ENCODE data around the gene COL4A2.
"Not testable (repeated sequence)": the region's sequence is repeated elsewhere in the genome, so short reads cannot be mapped to it uniquely, and the experiment has no call there.

The COL4A2 gene

DNA sequence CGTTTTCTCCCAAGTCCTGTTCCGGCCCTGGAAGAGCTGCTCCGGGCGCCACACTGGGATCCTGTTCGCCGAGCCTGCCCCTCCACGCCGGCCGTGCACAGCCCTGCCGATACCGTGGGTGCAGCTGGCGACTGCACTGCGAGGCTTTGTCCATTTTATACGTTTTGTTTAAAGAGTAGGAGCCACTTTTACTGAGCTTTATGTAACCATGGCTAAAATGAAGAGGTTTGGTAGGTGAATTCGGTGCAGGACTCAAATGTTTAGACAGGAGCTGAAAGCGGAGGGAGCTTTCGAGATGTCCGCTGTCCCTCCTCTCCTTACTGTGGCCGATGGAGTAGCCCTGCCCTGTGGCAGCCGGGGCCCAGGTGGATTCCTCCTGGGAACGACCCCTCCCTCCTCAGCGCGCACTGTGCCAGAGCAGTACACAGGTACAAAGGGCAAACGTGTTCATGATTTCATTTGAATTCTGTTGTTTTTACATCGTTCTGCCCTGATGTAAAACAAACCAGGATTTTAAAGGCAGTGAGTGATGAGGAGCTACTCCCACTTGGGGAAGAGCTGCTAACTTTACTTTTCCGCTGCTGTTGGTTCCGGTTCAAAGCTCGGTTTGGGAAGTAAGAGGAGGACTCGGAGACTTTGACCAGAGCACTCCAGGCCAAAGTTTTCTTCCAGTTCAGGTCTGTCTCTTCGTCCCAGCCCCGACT is 1.7 kb downstream of the COL4A2 start:
- no peak for DNase-seq

DNA sequence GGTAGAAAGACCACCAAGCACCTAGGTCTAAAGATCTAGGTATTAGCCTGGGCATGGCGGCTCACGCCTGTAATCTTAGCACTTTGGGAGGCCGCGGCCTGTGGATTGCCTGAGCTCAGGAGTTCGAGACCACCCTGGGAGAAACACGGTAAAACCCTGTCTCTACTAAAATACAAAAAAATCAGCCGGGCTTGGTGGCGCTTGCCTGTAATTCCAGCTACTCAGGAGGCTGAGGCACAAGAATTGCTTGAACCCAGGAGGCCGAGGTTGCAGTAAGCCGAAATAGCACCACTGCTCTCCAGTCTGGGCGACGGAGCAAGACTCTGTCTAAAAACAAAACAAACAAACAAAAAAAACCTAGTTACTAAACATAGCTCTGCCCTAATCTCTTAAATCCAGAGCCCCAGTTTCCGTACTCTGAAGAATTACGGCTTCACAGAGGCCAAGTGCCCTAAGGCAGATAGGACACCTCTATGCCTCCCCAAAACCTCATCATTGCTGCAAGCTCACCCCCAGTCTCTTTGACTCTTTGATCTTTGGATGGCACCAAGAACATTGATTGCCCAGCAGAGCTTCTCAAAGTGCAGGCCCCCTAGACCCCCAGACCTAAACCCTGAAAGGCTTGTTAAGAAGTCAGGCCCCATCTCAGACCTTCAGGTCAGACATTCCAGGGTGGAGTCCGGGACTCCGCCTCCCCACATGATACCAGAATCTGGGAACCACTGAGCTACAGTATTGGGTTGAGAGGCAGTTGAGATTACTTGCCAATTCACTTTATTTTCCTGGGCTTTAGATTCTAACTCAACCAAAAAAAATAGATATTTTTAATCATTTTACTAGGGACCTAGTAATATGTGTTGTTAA is 2.8 kb downstream of the COL4A2 start:
- no peak for DNase-seq

DNA sequence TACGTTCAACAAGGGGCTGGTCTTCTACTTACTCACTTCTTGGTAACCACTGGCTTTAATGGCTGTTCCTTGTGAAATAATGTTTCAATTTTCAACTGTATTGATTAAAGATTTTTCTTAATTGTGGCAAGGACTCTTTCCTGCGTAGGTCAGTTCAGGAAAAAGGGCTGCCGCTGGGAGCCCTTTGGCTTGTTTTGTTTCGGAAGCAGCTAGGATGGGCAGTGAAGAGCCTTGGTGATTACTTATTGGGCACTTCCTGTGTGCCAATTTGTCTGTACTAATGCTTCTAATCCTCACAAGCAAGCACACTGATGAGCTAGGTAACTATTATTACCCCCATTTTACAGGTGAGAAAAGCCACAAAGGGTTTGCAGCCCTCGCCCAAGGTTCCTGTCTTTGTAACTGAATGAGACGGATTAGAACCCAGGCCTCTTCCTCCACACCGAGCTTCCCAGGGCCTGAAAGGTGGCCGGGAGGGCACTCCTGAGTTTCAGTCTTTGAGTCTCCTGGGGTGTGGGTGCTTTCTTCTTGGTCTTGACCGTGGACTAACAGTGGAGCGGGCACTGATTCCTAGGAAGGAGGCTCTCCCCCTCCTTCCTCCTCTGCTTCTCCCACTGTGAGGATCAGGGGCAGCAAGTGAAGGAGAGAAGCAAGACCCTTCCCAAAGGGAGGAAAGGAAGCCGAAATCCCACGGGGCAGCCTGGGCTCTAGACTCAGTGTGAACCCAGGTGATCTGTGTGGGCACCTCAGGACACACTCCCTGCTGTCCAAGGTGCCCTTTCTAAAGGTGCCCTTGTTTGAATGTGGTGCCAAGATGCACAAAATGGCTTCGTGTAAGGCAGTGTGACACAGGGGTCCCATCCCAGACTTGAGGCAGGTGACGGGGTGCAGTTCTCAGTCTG is 3.7 kb downstream of the COL4A2 start:
- DNase-seq, result no peak

DNA sequence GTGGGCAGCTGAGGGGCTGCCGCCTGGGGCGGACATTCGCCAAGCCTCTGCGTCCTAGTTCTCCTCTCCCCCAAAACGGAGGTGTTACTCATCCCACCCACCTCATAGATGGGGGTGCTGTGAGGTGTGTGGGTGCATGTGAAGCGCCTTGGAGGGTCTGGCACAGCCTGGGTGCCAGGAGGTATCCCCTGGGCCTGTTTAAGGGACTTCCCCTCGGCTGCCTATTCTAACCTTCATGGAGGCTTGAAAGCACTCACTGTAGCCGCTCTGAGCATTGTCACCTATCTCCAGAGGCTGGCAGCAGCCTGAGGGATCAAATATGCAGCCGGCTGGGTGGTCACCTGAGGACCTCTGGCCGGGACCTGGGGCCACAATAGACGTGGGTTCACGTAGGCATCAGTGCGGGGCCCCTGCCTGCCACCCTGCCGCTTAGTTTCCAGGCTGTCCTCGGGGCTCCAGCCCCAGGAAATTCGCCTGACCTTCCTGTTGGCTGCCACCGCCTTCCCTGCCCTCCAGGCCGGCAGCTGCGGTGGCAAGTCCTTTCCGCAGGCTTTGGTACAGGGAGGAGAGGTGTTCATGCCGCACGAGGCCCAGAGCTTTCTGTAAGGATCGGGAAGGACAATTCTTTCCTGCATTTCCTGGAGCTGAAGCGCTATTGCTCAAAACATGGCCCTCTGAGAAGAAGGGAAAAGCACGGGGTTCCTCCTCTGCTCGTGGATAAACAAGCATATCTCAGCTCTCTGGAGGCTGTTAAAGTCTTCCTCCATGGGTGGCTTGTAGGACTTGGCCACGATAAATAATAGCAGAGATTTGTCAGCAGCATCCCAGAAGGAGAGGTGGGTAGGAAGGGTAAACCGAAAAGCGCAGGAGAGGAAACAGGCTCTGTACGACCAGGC is 4.6 kb downstream of the COL4A2 start:
- DNase-seq, result no peak

DNA sequence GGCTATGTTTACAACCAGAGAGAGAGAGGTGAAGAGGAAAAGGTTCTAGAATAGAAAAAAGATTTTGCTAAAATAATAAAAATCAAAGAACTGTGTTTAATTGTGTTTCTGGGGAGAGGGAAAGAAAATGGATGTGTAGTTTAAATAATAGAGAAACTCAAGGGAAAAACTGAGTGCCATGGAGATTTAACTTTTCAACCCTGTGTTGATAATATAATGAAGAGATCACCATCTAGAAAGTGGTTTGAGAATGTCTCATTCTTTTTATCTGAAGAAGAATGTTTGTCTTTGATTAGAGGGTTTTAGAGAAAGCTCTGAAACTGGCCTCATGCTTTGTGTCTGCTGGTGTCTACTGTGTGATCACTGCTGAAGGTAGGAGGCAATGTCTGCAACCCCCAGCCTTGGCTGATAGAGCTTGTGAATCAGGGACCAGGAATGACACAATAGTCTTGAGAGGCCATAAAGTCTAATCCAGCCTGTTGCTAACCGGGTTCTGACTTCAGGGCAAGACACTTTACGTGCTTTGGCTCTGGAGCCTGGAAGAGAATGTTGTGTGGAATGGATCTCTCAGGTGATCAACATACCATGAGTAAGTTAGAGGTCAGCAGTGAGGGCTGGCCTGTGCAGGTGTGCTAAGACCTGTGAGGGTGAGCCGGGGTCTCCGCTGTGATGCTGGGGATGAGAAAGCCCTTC is 5.4 kb downstream of the COL4A2 start:
- DNase-seq, result no peak

DNA sequence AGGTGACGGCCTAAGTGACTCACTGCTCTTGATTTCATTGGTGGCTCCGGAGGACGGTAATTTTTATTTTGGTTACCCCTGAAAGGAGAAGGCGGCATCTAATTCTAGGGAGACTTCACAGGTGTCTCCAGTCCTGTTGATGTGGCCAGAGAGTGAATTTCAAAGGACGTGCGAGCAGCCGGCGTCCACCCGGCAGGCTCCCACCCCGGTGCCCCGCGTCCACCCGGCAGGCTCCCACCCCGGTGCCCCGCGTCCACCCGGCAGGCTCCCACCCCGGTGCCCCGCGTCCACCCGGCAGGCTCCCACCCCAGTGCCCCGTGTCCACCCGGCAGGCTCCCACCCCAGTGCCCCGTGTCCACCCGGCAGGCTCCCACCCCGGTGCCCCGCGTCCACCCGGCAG is 6.2 kb downstream of the COL4A2 start:
- DNase-seq, result not testable (repeated sequence)

DNA sequence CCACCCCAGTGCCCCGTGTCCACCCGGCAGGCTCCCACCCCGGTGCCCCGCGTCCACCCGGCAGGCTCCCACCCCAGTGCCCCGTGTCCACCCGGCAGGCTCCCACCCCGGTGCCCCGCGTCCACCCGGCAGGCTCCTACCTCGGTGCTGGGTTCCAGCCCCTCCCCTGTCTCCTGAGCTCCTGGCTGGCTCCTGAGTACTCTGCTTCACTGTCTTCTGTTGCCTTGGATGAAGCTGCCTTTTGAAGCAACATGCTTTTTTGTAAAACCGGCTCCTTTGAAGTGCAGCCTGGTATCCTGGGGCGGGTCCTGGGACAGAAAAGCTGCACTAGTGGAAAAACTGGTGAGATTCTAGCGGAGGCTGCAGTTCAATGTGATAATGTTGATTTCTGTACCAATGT is 6.6 kb downstream of the COL4A2 start:
- not testable (repeated sequence) for DNase-seq

DNA sequence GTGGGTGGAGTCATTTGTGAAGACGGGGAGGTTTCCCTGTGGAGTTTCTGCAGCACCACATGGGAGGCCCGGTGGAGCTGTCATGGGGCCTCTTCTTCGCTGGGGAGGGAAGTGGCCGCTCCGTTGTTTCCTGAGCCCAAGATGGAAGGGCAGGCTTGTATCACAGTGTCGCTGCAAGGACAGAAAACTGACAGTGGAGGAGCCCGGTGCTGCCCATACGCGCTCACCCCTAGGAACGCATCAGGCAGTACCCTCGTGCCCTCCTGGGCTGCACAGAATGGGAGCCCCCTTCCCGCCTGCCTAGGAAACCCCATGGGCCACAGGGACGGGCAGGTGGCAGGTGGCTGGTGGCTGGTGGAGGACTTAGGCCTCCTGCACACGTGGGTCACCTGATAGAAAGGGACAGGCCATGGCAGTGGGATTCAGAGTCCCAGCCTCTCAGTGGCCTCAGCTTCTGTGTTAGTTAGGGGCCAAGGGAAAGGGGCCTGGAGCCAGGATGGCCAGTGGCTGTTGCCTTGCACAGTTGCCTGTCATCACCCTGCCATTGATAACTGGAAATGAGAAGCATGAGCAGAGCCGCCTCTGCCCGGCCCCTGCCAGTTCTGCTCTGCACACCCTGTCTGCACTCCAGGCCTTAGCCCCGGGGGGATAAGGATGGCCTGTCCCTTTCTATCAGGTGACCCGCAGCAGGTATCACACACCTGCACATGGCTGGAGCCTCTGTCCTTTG is 7.6 kb downstream of the COL4A2 start:
- DNase-seq, result no peak

DNA sequence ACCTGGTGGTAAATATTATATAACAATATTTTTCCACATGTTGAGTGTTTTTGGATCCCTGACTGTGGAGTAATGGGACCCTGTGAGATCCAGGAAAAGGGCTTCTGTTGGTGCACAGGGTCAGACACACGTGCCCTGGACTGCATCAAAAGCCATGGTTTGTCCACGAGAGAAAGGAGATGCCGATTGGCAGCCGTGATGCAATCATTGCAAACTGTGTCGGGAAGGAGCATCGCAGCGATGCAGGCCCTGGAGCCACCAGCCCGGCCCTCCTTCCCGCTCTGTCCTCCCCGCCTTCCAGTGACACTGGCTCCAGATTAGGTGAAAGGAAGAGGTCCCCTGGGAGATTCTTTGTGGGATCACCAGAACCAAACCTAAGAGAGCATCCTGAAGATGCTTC is 9.1 kb downstream of the COL4A2 start:
- DNase-seq, result no peak

DNA sequence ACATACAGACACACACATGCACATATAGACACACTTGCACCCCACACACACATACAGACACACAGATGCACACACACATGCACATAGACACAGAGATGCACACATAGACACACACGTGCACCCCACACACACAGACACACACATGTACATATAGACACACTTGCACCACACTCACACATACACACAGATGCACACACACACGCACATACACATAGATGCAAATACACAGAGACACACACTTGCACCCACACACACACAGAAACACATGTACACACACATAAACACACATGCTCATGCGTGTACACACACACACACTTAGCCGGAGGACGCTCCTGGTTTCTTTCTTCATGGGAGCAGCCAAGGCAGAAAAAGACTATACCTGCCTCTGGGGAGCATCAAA is 10.0 kb downstream of the COL4A2 start:
- no peak for DNase-seq

DNA sequence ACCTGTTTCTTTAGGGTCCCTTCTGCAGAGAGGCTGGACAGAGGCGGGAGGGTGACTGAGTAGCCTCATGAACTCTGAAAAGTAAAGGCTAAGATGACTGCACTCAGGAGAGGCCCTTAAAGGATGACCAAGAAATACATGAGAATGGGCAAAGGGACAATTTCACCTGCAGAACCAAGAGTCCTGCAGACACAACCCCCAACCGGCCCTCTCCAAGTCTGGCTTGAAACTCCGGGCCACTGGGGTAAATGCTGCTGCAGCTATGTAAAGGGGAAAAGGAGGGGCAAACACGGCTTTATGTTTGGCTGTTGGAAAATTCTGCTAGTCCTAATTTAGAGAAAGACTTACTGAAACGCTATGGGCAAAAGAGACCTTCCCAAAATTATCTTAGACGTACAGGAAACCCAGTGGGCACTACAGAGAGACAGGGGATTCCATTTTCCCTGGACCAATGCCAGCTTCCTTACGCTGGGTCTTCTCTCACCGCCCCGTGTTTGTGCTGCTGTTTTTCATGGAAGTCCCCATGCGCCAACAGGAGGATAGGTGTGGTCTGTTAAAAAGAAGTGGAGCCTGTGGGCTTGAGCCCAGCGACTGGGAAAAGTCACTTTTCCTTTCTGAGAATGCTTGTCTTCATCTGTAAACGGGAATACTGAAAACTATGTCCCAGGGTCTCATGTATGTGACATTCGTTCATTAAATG is 10.6 kb downstream of the COL4A2 start:
- DNase-seq, result no peak

DNA sequence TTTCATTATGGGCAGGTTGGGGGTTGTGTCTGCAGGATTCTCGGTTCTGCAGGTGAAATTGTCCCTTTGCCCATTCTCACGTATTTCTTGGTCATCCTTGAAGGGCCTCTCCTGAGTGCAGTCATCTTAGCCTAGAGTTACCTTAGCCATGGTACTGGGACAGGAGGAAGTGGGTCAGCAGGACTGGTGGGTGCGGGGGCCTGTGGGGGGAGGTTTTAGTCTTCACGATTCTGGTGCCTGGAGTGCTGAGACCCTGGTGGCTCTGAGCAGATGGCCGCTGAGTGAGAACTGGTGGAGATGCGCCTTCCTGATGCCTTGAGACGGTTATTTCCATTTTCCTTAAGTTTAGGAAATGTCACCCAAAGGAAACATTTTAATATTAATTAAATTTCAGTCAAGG is 11.8 kb downstream of the COL4A2 start:
- no peak for DNase-seq

DNA sequence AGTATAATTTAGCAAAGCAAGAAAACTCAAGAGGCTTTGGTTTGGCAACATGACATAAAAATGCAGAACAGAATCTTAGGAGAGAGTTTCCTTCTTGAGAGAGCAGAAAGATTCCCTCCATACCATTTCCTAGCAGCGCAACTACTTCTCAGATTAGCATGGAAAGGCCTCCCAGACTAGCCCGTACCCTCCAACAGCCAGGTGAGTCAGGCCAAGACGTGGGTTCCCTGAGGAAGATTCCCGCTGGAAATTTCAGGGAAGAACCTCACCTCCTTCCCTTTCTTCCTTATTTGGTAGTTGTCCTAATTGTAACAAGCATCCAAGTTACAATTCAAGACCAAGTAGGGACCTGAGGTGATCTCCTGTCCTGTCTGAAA is 12.3 kb downstream of the COL4A2 start:
- DNase-seq, result no peak

DNA sequence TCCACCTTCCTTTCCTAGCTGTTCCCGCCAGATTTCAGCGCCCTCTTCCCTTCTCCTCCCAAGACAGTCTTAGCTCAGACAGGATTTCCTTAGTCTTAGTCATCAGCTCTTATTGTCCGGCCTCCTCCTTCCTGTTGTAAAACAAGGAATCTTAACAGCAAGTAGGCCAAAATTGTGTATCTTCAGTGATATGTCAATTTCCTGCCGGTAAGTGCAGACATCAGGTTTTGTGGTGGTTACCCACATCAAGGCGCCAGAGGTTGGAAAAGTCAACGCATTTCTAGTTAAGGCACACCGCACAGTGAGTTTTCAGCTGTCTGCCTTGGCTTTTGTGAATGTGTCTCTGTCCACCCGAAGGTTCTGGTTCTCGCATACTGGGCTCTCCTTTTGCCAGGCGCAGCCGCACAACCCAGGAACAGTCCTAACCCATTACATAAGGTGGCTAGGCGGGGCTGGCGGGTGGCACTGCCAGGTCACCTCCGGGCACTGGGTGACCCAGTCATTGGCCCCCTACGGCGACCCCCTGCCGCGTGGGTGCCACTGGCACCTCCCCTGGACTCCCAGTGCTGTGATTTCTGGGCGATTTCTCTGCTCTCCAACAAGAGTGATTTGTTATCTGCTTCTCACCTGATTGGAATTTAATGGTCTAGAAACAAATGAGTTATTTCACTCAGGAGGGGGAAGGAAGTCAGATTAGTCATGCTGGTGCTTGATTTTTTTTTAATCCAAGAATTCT is 12.9 kb downstream of the COL4A2 start:
- DNase-seq, result no peak

DNA sequence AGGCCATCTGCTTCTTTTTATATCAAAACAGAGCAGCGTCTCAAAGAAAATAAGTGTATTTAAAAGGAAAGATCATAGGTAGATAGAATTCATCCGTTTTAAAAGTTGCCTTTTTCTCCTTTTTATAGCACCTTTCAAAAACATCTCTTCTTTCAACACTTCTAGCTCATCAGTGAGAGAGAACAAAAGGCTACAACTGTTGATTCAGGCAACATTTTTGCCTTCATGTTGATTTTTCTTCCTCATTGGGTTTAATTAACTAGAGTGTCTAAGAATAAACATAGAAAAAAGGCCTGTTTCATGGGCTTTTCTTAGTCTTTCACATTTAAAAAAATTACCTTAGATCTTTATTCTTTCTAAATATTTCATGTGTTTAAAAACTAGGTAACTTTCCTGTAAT is 13.6 kb downstream of the COL4A2 start:
- DNase-seq, result no peak

DNA sequence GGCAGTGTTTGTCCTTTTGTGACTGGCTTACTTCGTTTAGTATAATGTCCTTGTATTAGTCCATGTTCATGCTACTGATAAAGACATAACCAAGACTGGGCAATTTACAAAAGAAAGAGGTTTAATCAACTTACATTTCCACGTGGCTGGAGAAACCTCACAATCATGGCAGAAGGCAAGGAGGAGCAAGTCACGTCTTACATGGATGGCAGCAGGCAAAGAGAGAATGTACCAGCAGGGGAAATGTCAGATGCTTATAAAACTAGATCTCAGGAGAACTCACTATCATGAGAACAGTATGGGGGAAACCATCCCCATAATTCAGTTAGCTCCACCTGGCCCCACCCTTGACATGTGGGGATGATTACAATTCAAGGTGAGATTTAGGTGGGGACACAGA is 14.5 kb downstream of the COL4A2 start:
- not testable (repeated sequence) for DNase-seq

DNA sequence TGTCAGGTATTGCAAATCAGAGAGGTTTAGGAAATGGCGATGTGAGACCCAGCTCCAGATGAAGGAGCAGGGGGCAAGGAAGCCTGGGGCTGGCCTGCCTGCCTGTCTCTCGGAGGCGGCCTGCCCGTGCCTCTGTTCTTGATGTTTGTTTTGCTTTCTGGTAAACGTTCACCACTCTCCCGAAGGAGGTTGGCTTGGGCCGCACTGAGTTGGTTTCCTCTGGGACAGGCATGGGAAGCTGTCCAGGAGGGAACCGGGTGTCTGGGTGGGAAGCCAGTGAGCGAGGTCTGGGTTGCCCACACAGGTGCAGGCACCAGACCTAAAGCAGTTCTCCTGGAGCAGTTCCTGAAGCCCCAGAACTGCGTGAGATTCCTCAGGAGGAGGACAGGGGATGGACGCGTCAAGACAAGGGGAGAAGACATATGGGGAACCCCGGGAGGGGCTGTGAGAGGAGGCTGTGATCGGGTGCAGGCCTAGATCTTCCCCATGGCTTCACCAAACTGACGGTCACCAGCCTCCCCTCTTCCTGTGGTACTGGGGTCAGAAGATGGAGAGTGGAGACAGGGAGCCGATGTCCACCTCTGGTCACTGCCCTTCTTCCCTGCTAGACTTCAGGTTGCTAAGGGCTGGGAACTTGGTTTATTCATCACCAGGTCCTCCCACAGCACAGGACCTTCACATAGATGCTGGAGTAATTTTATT is 15.2 kb downstream of the COL4A2 start:
- no peak for DNase-seq

DNA sequence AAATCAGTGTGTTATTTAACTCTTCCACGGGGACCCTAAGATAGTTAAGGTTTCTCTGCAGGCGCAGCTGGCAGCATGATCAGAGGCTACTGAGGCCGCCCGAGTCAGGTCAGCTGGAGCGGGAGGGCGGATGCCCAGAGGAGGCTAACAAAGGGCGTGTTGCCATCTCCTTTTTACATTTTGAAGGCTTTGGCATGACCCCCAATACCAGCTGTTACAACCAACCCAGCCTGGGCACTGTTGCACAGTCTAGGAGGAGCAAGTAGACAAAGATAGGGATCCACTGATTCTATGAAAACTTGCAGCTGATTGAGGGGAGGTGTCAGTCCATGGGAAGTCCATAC is 15.7 kb downstream of the COL4A2 start:
- no peak for DNase-seq
